PFSK-1 (cell line): ENCODE measurements around the gene EFCAB11.

Experiments
- FOXP2 ChIP-seq: optimal IDR thresholded peaks from 2 replicates; pipeline ENCODE3; 2011; ENCODE audit warnings: borderline replicate concordance, control low read depth, inconsistent platforms; ENCODE audit not compliant: insufficient read depth; ENCODE audit errors: extremely low read length, extremely low read depth
- POLR2AphosphoS5 ChIP-seq: IDR thresholded peaks from 2 replicates; pipeline ENCODE4 v1.6.1; 2012; ENCODE audit warnings: low read depth, mild to moderate bottlenecking, control low read depth, low read length, moderate library complexity
- REST ChIP-seq, 2 experiments: IDR thresholded peaks; 2 replicates each; pipeline versions ENCODE4 v1.6.1 to v1.8.0; 2011 to 2012; ENCODE audit warnings: low read depth in 2 of 2, low read length in 2 of 2, control low read depth in 1 of 2, inconsistent platforms in 1 of 2, mild to moderate bottlenecking in 1 of 2, moderate library complexity in 1 of 2; ENCODE audit not compliant: insufficient read depth in 1 of 2
- SIN3A ChIP-seq: IDR thresholded peaks from 2 replicates; pipeline ENCODE4 v1.6.1; 2012; ENCODE audit warnings: mild to moderate bottlenecking, low read length, moderate library complexity, borderline replicate concordance; ENCODE audit not compliant: insufficient read depth
- TAF1 ChIP-seq: IDR thresholded peaks from 2 replicates; pipeline ENCODE4 v1.6.1; 2012; ENCODE audit warnings: low read length, control low read depth, borderline replicate concordance; ENCODE audit not compliant: insufficient read depth

- TF ChIP-seq TAF1 (no peak), REST (IDR thresholded peaks at IDR 0.05; ENCODE audit: insufficient read depth in 1 of 2, low read depth in 2 of 2, low read length in 2 of 2) (no peak), POLR2AphosphoS5 (no peak), SIN3A (no peak), FOXP2 (no peak)
Observed at GRCh38 chr14:89952576-89952975, 2.0 kb downstream of the EFCAB11 start.
